Measurements from ENCODE around the gene SLC30A10.
"Not testable (repeated sequence)": the region's sequence is repeated elsewhere in the genome, so short reads cannot be mapped to it uniquely, and the experiment has no call there.

SLC30A10 gene

GRCh38 chr1:219910716-219911115 is 17.6 kb downstream of the SLC30A10 start:
- TF ChIP-seq POU2F2 (IDR thresholded peaks at IDR 0.05; ENCODE audit: low read depth, low read length) (no peak), SPI1 (IDR thresholded peaks at IDR 0.05; ENCODE audit: low read depth, low read length) (no peak), TAF1 (IDR thresholded peaks at IDR 0.05; ENCODE audit: low read depth, low read length) (no peak), POLR2A (IDR thresholded peaks at IDR 0.05; ENCODE audit: low read depth, low read length) (no peak), POLR2AphosphoS5 (IDR thresholded peaks at IDR 0.05; ENCODE audit: low read depth, low read length) (no peak), PAX5 (IDR thresholded peaks at IDR 0.05; ENCODE audit: insufficient read depth, low read length, severe bottlenecking) (no peak)
- FAIRE-seq = no peak
- DNase-seq (ENCODE audit: insufficient read length, low spot score) = no peak

- no peak for FAIRE-seq
- TF ChIP-seq POU2F2 (IDR thresholded peaks at IDR 0.05; ENCODE audit: low read depth, low read length) (no peak), POLR2AphosphoS5 (IDR thresholded peaks at IDR 0.05; ENCODE audit: low read depth, low read length) (no peak), POLR2A (IDR thresholded peaks at IDR 0.05; ENCODE audit: low read depth, low read length) (no peak), TAF1 (IDR thresholded peaks at IDR 0.05; ENCODE audit: low read depth, low read length) (no peak), PAX5 (IDR thresholded peaks at IDR 0.05; ENCODE audit: insufficient read depth, low read length, severe bottlenecking) (no peak), SPI1 (IDR thresholded peaks at IDR 0.05; ENCODE audit: low read depth, low read length) (no peak)
Observed at GRCh38 chr1:219909476-219909875, 18.9 kb downstream of the SLC30A10 start.

GRCh38 chr1:219908170-219908569 is 20.2 kb downstream of the SLC30A10 start:
- TF ChIP-seq POLR2AphosphoS5 (IDR thresholded peaks at IDR 0.05; ENCODE audit: low read depth, low read length) (no peak), PAX5 (IDR thresholded peaks at IDR 0.05; ENCODE audit: insufficient read depth, low read length, severe bottlenecking) (no peak), POLR2A (IDR thresholded peaks at IDR 0.05; ENCODE audit: low read depth, low read length) (no peak), SPI1 (IDR thresholded peaks at IDR 0.05; ENCODE audit: low read depth, low read length) (no peak), POU2F2 (IDR thresholded peaks at IDR 0.05; ENCODE audit: low read depth, low read length) (no peak), TAF1 (IDR thresholded peaks at IDR 0.05; ENCODE audit: low read depth, low read length) (no peak)
- FAIRE-seq (no peak), DNase-seq (ENCODE audit: insufficient read length, low spot score) (no peak)

More at GRCh38 chr1:219909476-219909875, 18.9 kb downstream of the SLC30A10 start:
- DNase-seq (ENCODE audit: insufficient read length, low spot score) = no peak

- no peak for FAIRE-seq
- DNase-seq (ENCODE audit: insufficient read length, low spot score) = no peak
- TF ChIP-seq POLR2AphosphoS5 (IDR thresholded peaks at IDR 0.05; ENCODE audit: low read depth, low read length) (no peak), POLR2A (IDR thresholded peaks at IDR 0.05; ENCODE audit: low read depth, low read length) (no peak), SPI1 (IDR thresholded peaks at IDR 0.05; ENCODE audit: low read depth, low read length) (no peak), POU2F2 (IDR thresholded peaks at IDR 0.05; ENCODE audit: low read depth, low read length) (no peak), PAX5 (IDR thresholded peaks at IDR 0.05; ENCODE audit: insufficient read depth, low read length, severe bottlenecking) (no peak), TAF1 (IDR thresholded peaks at IDR 0.05; ENCODE audit: low read depth, low read length) (no peak)
Observed at GRCh38 chr1:219907772-219908070, 20.6 kb downstream of the SLC30A10 start.

GRCh38 chr1:219906924-219907771 is 21.2 kb downstream of the SLC30A10 start:
- FAIRE-seq (no peak), DNase-seq (ENCODE audit: insufficient read length, low spot score) (no peak)
- TF ChIP-seq POU2F2 (IDR thresholded peaks at IDR 0.05; ENCODE audit: low read depth, low read length) (no peak), POLR2A (IDR thresholded peaks at IDR 0.05; ENCODE audit: low read depth, low read length) (no peak), TAF1 (IDR thresholded peaks at IDR 0.05; ENCODE audit: low read depth, low read length) (no peak), SPI1 (IDR thresholded peaks at IDR 0.05; ENCODE audit: low read depth, low read length) (no peak), POLR2AphosphoS5 (IDR thresholded peaks at IDR 0.05; ENCODE audit: low read depth, low read length) (no peak), PAX5 (IDR thresholded peaks at IDR 0.05; ENCODE audit: insufficient read depth, low read length, severe bottlenecking) (no peak)

GRCh38 chr1:219906565-219906923 is 21.8 kb downstream of the SLC30A10 start:
- not testable (repeated sequence) for FAIRE-seq

GRCh38 chr1:219905524-219905923 is 22.8 kb downstream of the SLC30A10 start:
- DNase-seq (ENCODE audit: insufficient read length, low spot score) = no peak
- FAIRE-seq = no peak
- no peak for TF ChIP-seq POLR2A (IDR thresholded peaks at IDR 0.05; ENCODE audit: low read depth, low read length)

More at GRCh38 chr1:219906565-219906923, 21.8 kb downstream of the SLC30A10 start:
- DNase-seq (ENCODE audit: insufficient read length, low spot score) = not testable (repeated sequence)

- TF ChIP-seq POLR2AphosphoS5 (IDR thresholded peaks at IDR 0.05; ENCODE audit: low read depth, low read length) (no peak), POU2F2 (IDR thresholded peaks at IDR 0.05; ENCODE audit: low read depth, low read length) (no peak), SPI1 (IDR thresholded peaks at IDR 0.05; ENCODE audit: low read depth, low read length) (no peak), POLR2A (IDR thresholded peaks at IDR 0.05; ENCODE audit: low read depth, low read length) (no peak), TAF1 (IDR thresholded peaks at IDR 0.05; ENCODE audit: low read depth, low read length) (no peak), PAX5 (IDR thresholded peaks at IDR 0.05; ENCODE audit: insufficient read depth, low read length, severe bottlenecking) (no peak)
- DNase-seq (ENCODE audit: insufficient read length, low spot score) = no peak
- FAIRE-seq = no peak
Observed at GRCh38 chr1:219904934-219905333, 23.4 kb downstream of the SLC30A10 start.

- no peak for DNase-seq (ENCODE audit: insufficient read length, low spot score)
- FAIRE-seq = no peak
- TF ChIP-seq PAX5 (IDR thresholded peaks at IDR 0.05; ENCODE audit: insufficient read depth, low read length, severe bottlenecking) (no peak), POU2F2 (IDR thresholded peaks at IDR 0.05; ENCODE audit: low read depth, low read length) (no peak), POLR2A (IDR thresholded peaks at IDR 0.05; ENCODE audit: low read depth, low read length) (no peak), SPI1 (IDR thresholded peaks at IDR 0.05; ENCODE audit: low read depth, low read length) (no peak), POLR2AphosphoS5 (IDR thresholded peaks at IDR 0.05; ENCODE audit: low read depth, low read length) (no peak), TAF1 (IDR thresholded peaks at IDR 0.05; ENCODE audit: low read depth, low read length) (no peak)
Observed at GRCh38 chr1:219903353-219903871, 24.9 kb downstream of the SLC30A10 start.

GRCh38 chr1:219902951-219903350 is 25.4 kb downstream of the SLC30A10 start:
- DNase-seq (ENCODE audit: insufficient read length, low spot score) (no peak), FAIRE-seq (no peak)
- TF ChIP-seq POLR2AphosphoS5 (IDR thresholded peaks at IDR 0.05; ENCODE audit: low read depth, low read length) (no peak), POLR2A (IDR thresholded peaks at IDR 0.05; ENCODE audit: low read depth, low read length) (no peak), TAF1 (IDR thresholded peaks at IDR 0.05; ENCODE audit: low read depth, low read length) (no peak), POU2F2 (IDR thresholded peaks at IDR 0.05; ENCODE audit: low read depth, low read length) (no peak), SPI1 (IDR thresholded peaks at IDR 0.05; ENCODE audit: low read depth, low read length) (no peak), PAX5 (IDR thresholded peaks at IDR 0.05; ENCODE audit: insufficient read depth, low read length, severe bottlenecking) (no peak)

All from GM12891 (cell line).